SK-N-MC (cell line): Measurements from ENCODE around the gene SYNJ2.
"Not testable (repeated sequence)": the region's sequence is repeated elsewhere in the genome, so short reads cannot be mapped to it uniquely, and the experiment has no call there.

Experiments
- DNase-seq: peaks from one replicate; pipeline ENCODE4 v3.0.0-alpha.2; 2011; ENCODE audit warnings: low read depth, low spot score
- H3K27ac ChIP-seq: fragments of 200-600 bp; sonication (generic); 2 replicates; pipeline ENCODE4 v1.5.1; 2016; ENCODE audit warnings: mixed run types
- H3K36me3 ChIP-seq: fragments of 200-600 bp; sonication (generic); 2 replicates; pipeline ENCODE4 v1.6.1; 2017; ENCODE audit warnings: antibody characterized with exemption, low read length, mixed read lengths; ENCODE audit not compliant: insufficient read depth
- H3K4me3 ChIP-seq: fragments of 200-600 bp; sonication (generic); 2 replicates; pipeline ENCODE4 v1.5.1; 2016
- H3K9ac ChIP-seq: fragments of 200-600 bp; sonication (generic); 2 replicates; pipeline ENCODE4 v1.8.0; 2017; ENCODE audit warnings: mixed run types, mixed read lengths; ENCODE audit not compliant: insufficient read length
- H3K9me3 ChIP-seq: fragments of 200-600 bp; sonication (generic); 2 replicates; pipeline ENCODE4 v1.6.1; 2017; ENCODE audit warnings: low read depth, mild to moderate bottlenecking, antibody characterized with exemption, low read length, moderate library complexity, mixed read lengths
- EZH2 ChIP-seq: fragments of 200-600 bp; sonication (generic); IDR thresholded peaks from one replicate; pipeline ENCODE4 v1.6.1; 2017; ENCODE audit warnings: antibody characterized with exemption
- FOXP2 ChIP-seq: optimal IDR thresholded peaks from 2 replicates; pipeline ENCODE3; 2011; ENCODE audit warnings: mild to moderate bottlenecking, moderate library complexity; ENCODE audit not compliant: insufficient read depth; ENCODE audit errors: extremely low read length, control extremely low read depth
- POLR2AphosphoS5 ChIP-seq: IDR thresholded peaks from 2 replicates; pipeline ENCODE4 v1.6.1; 2012; ENCODE audit warnings: mild to moderate bottlenecking, low read depth, low read length, borderline replicate concordance

SYNJ2 gene

DNA sequence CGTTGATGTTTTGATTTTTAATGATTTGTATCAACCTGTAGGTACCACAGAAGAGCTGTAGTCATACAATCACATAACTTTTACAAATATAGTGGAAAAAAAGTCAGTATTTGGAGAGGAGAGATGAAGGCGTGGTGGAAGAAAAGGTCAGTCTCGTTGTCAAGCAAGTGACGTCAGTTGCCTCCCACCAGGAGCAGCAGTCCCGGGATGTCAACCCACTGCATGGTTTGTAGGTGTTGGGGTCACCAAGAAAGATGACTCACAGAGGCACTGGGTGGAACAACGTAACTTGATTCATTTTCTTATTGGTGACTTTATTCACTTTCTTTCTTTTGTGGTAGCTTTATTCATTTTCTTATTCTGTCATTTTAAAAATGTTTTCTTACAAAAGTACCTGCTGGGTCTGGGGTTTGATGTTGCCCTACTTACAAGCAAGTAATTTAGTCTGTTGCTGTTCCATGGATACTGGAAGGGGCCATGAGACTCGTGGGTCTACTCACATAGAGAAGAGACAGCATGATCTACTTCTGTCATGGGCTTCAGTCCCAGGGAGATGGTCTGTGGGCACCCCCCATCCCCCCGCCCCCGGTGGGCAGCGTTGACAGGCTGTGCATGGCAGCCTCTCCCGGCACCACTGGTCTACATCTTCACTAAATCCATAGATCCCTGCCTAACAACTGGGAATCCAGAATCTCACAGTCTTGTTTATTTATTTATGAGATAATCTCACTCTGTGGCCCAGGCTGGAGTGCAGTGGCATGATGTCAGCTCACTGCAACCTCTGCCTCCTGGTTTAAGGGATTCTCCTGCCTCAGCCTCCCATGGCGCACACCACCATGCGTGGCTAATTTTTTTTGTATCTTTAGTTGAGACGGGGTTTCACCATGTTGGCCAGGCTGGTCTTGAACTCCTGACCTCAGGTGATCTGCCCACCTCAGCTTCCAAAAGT, 36.4 kb upstream of the SYNJ2 start:
- Histone ChIP-seq H3K4me3 (no peak overlapping the region), H3K9me3 (peaks cover 4% of the 10 kb centered on the region; the same call in 1 of the 2 replicates), H3K9ac (no peak overlapping the region), H3K36me3 (peaks cover 45% of the 10 kb centered on the region; the same call in 1 of the 2 replicates), H3K27ac (no peak overlapping the region)
- DNase-seq = no peak
- no peak for TF ChIP-seq POLR2AphosphoS5
- no peak for TF ChIP-seq FOXP2
- TF ChIP-seq EZH2 = no peak

DNA sequence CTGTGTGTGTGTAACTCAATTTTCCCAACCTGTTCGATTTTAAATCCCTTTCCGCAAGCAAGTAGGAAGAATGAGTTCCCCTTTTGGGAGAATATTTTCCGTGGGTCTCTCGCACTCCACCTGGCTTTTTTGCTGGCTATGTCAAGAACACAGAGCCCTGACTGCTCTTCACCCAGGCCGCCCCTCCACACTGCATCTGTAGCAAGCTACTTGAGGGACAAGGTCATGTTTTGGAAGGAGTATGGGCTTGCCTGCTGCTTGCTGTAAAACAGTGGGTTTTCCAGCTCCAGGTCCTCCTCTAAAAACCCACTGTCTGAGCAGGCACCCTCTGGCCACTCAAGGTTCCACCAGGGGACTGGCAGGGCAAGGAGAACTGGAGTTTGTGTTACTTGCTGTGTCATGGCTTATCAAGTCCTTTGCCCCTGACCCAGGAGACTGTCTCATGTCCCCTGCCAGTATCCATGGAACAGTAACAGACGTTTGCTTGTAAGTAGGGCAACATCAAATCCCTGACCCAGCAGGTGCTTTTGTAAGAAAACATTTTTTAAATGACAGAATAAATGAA, 35.5 kb upstream of the SYNJ2 start:
- Histone ChIP-seq H3K27ac (no peak overlapping the region), H3K9ac (no peak overlapping the region), H3K36me3 (peaks cover 38% of the 10 kb centered on the region; the same call in 1 of the 2 replicates), H3K4me3 (no peak overlapping the region), H3K9me3 (peaks cover 4% of the 10 kb centered on the region; the same call in 1 of the 2 replicates)
- TF ChIP-seq FOXP2 = no peak
- no peak for TF ChIP-seq POLR2AphosphoS5
- no peak for TF ChIP-seq EZH2
- DNase-seq = no peak

DNA sequence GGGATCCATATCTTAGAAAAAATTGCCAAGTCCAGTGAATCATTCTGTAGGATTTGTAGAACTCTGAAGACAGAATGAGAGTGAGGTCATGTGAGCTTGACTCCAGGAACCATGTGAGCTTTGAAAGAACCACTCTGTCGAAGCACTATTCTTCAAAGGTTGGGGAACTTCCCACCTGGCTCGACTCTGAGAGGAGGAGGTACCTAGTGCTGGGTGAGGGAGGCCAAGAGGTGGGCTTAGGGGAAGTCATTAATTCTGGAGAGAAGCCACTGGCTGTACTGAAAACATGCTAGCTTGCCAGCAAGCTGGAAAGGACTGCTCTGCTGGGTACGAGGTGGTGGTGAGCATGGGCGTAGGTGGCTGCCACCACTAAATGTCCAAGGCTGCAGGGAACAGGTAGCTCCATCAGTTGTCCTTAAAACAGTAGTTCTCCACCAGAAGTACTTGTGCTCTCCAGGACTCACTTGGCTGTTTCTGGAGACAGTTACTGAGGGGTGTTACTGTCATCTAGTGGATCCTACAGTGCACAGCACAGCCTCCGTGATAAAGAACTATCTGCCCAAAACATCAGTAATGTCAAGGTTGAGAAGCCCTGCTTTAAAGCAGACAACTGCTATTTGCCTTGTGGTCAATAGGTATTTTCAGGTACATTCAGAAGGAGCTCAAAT, 34.7 kb upstream of the SYNJ2 start:
- no peak for DNase-seq
- Histone ChIP-seq H3K4me3 (no peak overlapping the region), H3K9me3 (peaks cover 4% of the 10 kb centered on the region; the same call in 1 of the 2 replicates), H3K9ac (no peak overlapping the region), H3K36me3 (peaks cover 30% of the 10 kb centered on the region; the same call in 1 of the 2 replicates), H3K27ac (no peak overlapping the region)
- no peak for TF ChIP-seq EZH2
- no peak for TF ChIP-seq FOXP2
- no peak for TF ChIP-seq POLR2AphosphoS5

DNA sequence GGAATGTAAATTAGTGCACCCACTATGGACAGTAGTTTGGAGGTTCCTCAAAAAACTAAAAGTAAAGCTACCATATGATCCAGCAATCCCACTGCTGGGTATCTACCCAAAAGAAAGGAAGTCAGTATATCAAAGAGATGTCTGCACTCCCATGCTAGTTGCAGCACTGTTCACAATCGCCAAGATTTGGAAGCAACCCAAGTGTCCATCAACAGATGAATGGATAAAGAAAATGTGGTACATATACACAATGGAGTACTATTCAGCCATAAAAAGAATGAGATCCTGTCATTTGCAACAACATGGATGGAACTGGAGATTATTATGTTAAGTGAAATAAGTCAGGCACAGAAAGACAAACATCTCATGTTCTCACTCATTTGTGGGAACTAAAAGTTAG, 30.8 kb upstream of the SYNJ2 start:
- H3K27ac ChIP-seq, DNase-seq, H3K9me3 ChIP-seq, H3K36me3 ChIP-seq, H3K4me3 ChIP-seq, H3K9ac ChIP-seq: not testable (repeated sequence)

DNA sequence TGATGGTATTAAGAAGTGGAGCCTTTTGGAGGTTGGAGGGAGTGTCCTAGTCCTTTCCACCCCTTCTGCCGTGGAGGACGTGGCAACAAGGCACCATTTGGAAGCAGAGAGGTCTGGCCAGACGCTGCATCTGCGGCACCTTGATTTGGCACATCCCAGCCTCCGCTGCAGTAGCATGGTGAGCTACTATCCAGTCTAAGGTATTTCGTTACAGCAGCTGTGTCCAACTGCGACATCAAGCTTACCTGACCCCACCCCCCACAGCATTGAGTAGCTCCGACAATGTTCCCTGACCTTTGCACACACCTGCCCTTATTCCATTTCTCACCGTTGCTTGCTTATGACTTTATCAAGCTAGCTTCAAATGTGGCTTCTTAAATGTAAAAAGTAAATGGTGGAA, 29.8 kb upstream of the SYNJ2 start:
- no peak overlapping the region for H3K27ac ChIP-seq
- H3K9me3 ChIP-seq = peaks cover 4% of the 10 kb centered on the region; the same call in 1 of the 2 replicates
- TF ChIP-seq POLR2AphosphoS5 = no peak
- TF ChIP-seq FOXP2 = no peak
- TF ChIP-seq EZH2 = no peak
- DNase-seq = no peak
- H3K4me3 ChIP-seq = no peak overlapping the region
- no peaks in the 10 kb centered on the region for H3K36me3 ChIP-seq
- H3K9ac ChIP-seq = no peak overlapping the region

DNA sequence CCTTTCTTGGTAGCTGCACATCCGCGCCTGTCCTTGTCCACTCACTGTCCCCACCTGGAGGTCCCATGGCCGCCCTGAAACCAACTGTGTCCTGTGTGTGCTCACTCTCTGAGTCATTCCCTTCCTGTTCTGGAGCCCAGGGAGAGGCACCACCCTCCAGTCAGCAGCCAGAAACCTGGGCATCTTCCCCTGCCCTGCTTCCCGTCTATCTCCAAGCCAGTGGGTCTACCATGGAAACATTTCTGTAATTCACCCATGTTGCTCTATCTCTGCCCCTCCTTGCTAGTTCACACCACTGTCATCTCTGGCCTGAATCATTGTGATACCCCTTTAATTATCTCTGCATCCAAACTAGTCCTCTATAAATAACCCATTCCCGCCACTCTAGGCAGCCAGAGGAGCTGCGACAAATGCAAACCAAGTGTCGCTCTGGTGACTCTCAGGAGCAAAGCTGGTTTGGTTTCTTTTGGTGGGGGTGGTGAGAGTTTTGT, 28.8 kb upstream of the SYNJ2 start:
- TF ChIP-seq EZH2 (no peak), POLR2AphosphoS5 (no peak), FOXP2 (no peak)
- H3K27ac ChIP-seq = no peak overlapping the region

DNA sequence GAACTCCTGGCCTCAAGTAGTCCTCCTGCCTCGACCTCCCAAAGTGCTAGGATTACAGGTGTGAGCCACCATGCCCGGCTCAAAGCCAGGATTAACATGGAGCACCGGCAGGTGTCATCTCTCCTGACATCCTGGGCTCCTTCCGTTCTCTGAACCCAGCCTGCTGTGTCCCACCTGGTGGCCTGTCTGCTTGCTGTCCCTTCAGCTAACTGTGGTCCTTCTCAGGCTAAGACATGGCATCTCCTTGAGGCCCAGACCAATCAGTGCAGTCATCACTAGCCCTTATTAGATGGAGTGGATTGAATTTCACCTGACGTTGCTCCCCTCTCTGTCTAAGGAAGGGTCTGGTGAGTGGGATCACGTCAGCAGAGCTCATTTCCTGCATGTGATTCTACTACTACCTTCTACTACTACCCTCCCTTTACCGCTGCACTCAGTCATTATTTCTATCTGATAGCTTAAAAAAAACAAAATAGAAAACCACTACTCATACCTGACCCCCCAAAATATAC, 28.0 kb upstream of the SYNJ2 start:
- Histone ChIP-seq H3K9ac (no peak overlapping the region), H3K4me3 (no peak overlapping the region), H3K9me3 (peaks cover 8% of the 10 kb centered on the region; the same call in 1 of the 2 replicates), H3K27ac (no peak overlapping the region), H3K36me3 (no peaks in the 10 kb centered on the region)
- no peak for DNase-seq
- TF ChIP-seq EZH2 = no peak
- no peak for TF ChIP-seq POLR2AphosphoS5
- TF ChIP-seq FOXP2 = no peak

More for the DNA sequence above, 28.8 kb upstream of the SYNJ2 start:
- DNase-seq = no peak
- Histone ChIP-seq H3K36me3 (no peaks in the 10 kb centered on the region), H3K4me3 (no peak overlapping the region), H3K9ac (no peak overlapping the region), H3K9me3 (peaks cover 7% of the 10 kb centered on the region; the same call in 1 of the 2 replicates)
